Measurements from ENCODE around the gene ALOX12B.
"Not testable (repeated sequence)": the region's sequence is repeated elsewhere in the genome, so short reads cannot be mapped to it uniquely, and the experiment has no call there.

Gene ALOX12B

GRCh38 chr17:8044819-8045810 is 42.4 kb downstream of the ALOX12B start:
- no peak for DNase-seq (ENCODE audit: low read depth)

DNA sequence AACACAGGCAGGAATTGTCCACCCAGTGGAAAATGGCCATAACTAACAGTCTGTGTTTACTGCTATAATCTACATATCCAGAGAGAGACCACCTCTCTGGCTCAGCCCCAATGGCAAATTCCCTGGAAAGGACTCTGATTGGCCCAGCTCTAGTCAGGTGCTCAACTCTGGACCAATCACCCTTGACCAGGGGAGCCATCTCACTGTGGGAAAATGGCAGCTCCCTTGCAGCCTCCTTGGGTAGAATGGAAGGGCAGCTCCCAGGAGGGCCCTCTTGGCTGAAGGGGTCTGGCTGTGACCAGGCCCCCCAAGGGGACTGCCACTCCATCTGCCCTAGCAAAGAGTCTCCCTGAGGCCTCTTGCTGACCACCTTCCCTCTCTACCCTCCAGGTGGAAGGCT is 45.5 kb downstream of the ALOX12B start:
- DNase-seq (ENCODE audit: low read depth): no peak

GRCh38 chr17:8041249-8041928 is 46.1 kb downstream of the ALOX12B start:
- DNase-seq (ENCODE audit: low read depth): no peak

DNA sequence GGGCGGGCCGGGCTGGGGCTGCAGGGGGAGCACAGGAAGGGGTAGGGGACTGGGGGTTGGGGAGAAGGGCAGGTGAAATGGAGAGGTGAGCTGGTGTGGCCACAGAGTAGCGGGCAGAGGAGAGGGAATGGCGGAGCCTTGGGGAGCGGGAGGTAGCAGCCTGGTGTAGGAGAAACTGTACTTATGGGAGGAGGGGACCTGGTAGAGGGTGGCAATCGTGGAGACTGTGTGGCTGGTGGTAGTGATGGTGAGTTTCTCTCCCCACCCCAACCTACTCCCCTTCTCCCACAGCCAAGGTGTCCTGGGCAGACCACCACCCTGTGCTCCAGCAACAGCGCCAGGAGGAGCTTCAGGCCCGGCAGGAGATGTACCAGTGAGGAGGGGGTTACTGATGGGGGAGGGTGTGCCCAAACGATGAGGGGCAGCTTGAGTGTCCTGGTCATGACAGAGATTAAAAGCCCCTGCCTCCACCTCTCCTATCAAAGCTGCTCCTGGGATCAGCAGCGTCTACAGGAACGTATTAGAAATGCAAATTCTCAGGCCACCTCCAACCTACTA is 47.8 kb downstream of the ALOX12B start:
- DNase-seq (ENCODE audit: low read depth): no peak

- no peak for DNase-seq (ENCODE audit: low read depth)
Observed at GRCh38 chr17:8038954-8039610, 48.4 kb downstream of the ALOX12B start, which contains the start of gene ALOX15B. Gene ALOX15B, plus strand, starts transcription at chr17:8039059. Its CDS starts 97 bp downstream, at chr17:8039156.

DNA sequence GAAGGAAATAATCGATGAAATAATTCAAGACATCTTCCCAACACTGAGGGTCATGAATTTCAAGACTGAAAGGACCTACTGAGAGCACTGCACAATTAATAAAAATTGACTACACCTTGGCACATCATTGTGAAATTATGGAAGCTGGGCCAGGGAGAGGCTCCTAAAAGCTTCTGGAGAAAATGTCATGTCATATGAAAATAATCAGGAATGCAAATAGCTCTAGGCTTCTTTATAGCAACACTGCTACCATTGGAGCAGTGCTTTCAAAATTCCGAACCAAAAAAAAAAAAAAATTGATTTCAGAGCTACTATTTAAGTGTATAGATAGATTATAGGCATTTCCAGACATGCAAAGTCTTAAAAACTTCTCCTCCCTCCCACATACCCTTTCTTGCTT is 55.1 kb downstream of the ALOX12B start:
- DNase-seq (ENCODE audit: low read depth): no peak

GRCh38 chr17:8031950-8032349 is 55.6 kb downstream of the ALOX12B start:
- DNase-seq (ENCODE audit: low read depth): no peak

DNA sequence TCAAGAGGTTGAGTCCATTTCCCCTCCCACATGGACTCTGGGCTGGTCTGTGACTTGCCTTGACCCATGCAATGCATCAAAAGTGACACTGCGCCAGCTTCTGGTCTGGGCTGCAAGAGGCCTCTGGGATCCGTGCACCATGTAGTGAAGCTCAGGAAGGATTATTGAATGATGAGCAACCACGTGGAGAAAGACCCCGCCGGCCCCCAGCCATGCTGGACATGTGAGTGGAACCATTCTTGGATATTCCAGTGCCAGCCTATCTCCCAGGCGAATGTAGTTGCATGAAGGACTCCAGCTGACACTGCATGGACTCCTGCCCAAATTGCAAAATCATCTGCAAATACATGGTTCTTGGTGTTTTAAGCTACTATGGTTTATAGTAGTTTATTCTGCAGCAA is 56.3 kb downstream of the ALOX12B start:
- DNase-seq (ENCODE audit: low read depth): no peak

DNA sequence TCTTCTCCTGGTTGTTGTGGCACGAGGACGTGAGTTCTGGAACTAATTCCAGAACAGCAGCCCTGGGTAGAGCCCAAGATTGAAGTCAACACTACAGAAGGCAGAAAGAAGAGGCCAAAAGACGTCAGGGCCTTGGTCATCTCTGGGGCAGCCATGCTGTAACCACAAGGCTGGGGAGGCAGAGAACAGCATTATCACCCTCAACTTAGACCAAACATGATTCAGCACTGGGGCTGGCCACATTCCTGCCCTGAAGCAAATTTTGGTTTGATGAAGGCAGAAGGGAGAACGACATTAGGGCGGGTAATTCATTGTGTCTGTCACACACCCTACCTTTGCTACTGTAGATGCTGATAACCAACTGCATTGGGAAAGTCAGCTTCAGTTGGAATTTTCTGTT is 58.4 kb downstream of the ALOX12B start:
- no peak for DNase-seq (ENCODE audit: low read depth)

- no peak for DNase-seq (ENCODE audit: low read depth)
Observed at GRCh38 chr17:8025176-8025911, 62.2 kb downstream of the ALOX12B start.

- not testable (repeated sequence) for DNase-seq (ENCODE audit: low read depth)
Observed at GRCh38 chr17:8024161-8024560, 63.4 kb downstream of the ALOX12B start.

All from T-helper 22 cell (primary cell).